CD4-positive, alpha-beta T cell treated with Interleukin-10 for 1 hour (primary cell): ENCODE results near the gene KCNQ1OT1.

Source experiments
- DNase-seq: peaks from one replicate; pipeline ENCODE4 v3.0.0-alpha.2; 2020

The KCNQ1OT1 gene

DNA sequence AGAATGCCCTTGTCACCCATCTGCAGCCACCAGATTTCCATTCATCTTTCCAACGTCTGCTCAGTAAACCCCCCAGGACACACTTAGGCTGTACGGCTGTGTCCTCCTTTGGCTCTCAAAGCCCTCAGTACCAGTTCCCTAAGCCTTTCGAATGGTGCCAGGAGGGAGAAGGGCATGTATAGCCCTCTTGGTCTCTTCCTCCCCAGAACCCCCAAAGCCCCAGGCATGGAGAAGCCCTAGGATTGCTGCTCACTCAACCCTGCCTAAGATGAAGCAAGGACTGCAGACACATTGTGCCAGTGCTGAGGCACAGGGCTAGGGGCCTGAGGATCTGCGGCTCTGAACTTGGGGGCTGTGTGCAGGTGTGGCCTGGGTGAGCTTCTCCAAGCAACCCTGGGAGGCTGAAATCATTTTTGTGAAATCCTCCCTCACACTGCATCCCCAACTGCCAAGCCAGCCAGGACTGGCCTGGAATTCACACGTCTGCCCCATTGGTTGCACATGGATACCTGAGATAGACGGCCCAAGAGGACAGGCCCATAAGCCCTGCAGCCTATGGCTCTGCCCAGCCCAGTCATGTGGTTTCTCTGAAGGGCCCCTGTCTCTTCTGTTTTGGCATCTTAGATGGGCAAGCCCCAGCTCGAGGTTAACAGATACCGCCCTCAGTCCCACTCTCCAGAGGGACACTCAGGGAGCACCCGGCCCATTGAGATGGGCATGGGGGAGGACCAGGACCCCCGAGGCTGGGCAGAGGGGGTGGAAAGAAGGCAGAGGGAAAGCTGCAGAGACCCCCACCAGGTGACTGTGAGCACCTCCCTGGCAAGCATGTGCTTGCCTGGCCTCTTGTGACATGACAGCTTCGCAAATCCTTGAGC, 34.0 kb downstream of the KCNQ1OT1 start:
- DNase-seq, result no peak

DNA sequence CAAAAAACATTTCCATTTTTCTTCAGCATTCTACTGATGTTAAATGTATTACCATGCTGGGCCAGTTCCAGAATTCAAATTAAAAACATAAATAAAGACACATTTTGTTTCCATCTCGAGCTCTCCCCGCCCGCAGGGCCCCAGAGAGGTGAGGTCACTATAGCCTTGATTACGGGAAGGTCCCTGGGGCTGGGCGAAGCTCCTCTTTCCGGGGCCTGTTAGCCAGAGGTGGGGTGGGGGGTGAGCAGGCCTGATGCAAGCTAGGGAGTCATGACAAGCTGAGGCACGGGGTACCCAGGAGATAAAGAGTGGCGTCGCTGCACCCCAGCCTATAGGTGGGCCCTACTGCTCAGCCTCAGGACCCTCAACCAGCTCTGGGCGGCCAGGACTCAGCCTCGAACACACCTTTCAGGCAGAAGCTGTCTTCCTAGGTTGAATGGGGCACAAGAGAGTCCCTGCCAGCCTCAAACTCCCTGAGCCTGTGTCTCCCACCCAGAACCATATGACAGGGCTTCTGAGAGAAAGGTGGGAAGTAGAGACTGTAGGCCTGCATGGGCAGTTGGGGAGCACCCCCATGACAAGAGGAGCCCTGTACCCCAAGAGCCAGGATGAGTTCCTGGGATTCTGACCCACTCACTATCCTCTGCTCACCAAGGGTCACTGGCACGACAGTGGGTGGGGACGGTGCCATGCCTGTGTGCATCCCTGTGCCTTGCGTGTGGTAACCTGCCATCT, 34.8 kb downstream of the KCNQ1OT1 start:
- no peak for DNase-seq

DNA sequence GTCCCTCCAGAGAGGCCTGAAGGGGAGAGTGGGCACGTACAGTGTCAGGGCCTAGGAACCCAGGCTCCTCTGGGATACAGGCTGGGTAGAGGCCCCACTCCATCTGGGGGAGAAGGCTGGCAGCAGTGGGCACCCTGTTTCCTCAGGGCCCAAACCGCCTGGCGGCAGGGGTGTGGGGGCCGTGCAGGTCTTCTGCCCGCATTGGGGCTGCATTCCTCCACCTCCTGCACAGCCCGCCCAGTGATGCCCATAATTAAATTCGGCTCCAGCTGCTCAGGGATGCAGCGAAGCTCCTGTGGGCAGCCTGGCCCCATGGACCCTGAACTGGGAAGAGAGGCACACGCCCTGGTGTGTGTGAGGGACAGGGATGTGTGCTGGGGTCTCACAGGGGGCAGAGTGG, 35.4 kb downstream of the KCNQ1OT1 start:
- DNase-seq, result no peak

DNA sequence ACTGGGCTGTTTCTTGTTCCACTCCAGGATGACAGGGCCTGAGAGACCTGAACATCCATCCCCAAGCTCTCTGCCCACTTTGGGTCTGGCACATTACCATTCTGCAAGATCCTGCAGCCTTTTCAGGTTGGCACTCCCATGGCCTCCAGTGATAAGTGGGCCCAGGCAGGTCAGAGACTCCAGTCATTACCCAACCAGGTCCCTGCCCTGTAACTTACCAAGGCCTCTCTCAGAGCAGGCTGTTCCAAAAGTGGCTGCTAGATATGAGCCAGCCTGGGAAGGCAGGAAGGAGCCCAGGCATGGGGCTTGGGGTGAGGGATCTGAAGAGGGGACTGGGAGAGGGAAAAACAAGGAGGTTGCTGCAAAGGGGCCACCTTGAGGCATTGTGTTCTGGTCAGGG, 35.9 kb downstream of the KCNQ1OT1 start:
- no peak for DNase-seq

DNA sequence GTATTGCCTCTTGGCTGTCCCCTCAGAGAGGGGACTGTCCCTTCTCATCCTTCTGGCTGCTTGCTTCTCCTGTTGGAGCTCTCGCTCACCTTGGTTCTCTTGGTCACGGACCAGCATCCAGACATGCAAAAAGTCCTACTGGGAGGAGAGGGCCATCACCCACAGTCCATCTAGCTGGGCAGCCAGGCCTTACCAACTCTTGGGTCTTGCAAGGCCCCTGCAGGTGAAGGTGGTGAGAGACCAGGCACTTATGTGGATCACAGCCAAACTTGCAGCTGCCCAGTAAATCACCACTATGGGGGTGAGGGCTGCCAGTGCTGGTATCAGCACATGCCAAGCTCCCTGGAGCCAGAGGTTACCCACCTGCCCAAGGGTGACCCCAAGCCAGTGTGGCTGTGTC, 36.3 kb downstream of the KCNQ1OT1 start:
- no peak for DNase-seq

DNA sequence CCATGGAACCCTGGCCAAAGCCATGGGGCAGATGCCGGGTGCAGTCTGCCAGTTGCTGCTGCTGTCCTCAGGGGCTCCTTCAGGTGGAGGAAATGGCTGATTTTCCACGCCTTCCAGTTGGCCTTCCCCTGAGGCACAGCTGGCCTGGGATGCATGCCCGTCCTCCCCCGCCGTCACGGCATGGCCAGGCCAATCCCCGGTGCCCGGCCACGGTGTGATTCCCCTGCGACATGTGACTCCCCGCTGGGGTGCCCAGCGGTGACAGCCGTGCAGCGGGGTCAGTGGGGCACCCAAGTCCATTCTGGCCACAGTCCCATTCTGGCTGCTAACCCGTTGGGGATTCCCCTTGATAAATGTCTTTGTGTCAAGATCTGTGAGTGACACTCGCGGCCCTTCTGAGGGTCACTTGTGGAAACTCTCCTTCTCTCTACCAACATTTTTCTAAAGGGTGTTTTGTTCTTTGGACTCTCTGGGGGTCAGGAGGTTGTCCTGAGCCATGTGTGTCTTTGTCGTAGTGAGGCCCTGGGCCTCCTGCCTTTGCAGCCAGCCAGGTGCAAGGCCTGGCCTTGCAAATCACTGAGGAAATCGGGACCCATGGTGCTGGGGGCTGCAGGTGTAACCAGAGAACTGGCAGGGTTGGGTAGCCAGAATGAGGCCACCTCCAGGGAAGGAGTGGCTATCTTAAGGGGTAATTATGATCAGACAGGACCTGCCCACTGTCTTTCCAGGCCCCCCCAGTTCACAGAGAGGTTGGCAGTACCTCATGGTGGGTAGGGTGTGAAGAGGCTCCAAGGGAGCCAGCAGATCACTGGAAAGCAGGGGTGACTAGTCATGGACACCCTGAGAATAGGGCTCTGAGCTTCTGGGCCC, 37.1 kb downstream of the KCNQ1OT1 start:
- no peak for DNase-seq

DNA sequence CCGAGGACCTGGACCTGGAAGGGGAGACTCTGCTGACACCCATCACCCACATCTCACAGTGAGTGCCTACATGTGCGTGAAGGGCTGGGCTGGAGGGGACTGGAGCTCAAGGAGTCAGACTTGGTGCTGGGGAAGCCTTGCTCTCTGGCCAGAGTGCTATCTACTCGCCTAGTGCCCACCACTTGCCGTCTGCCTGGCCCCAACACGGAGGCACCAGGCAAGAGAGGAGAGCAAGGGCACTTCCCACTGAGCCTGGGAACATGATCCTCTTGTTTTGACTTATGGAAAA, 37.8 kb downstream of the KCNQ1OT1 start:
- DNase-seq, result no peak

DNA sequence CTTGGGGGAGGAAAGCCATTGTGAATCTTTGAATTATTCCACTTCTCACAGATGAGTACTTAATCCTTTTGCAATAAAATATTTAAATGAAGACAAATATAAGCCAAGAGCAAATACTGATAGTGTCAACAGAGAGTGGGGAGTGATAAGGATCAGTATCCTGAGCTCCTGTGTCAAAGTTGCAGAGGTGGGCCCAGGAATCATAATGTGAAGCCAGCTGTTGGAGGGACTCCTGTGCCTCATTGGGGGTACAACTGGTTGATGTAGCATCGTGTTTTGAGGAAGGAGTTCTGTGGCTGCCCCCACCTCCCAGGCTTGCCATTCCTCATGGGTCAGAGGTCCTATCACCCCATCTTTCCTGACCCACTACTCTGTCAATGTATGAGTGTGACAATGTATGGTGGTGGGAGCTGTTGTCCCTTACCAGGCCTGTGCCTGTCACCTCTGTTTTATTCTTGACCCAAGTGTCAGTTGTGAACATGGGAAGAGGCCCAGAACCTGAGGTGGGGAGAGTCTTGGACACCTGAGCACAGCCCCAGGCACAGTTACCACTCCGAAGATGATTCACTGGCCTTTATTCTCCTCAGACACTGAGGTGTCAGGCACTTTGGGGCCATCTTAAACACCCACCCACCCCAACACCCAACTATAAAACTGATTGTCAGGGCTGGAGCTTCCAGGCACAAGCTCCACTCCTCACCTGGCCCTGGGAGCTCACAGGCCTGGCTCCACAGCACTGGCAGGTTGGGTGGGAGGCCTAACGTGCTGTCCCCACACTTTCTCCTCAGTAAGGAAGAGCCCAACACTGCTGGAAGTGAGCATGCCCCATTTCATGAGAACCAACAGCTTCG, 38.4 kb downstream of the KCNQ1OT1 start:
- DNase-seq, result no peak

DNA sequence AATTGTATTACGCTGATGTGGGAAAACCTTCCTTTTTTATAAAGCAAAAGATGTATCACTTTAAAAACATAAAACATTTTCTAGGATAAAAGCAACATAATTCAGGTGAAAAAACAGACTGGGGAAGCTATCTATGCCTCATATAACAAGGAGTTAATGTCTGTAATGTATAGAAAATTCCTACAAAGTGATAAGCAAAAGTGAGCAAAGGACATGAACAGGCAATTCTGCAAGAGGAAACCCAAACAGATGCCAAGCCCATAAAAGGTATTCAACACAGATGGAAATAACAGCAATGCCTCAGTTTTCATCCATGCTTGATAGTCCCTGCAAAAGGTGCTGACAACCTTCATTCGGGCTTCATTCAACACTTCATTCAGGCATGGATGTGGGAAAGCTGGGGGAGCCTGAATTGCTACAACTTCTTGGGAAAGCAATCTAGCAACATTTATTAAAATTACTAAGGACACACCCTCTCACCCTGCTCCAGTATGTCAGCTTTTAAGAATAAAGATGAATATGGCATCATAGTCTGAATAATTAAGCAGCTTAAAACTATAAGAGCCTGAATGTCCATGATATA, 39.3 kb downstream of the KCNQ1OT1 start:
- DNase-seq, result no peak

DNA sequence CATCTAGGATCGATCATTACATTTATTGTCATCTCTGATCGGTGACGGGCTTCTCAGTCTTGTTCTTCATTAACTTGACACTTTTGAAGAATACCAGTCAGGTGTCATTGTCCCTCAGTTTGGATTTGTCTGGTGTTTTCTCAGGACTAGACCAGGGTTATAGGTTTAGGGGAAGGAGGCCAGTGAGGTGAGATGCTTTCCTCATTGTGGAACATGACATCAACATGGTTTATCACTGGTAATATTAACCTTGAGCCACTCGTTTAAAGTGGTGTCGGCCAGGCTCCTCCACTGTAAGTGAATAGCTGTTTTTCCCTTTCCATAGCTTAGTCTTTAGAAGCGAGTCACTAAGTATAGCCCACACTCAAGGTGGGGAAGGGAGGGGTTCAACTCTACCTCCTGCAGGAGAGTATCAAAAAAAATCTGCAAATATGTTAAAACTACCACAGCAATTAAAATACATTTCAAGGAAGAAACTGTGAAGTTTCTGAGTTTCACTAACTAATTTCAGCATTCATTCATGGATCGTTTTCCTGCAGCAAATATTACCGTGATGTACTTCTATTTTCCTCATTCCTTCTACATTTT, 42.0 kb downstream of the KCNQ1OT1 start:
- no peak for DNase-seq

DNA sequence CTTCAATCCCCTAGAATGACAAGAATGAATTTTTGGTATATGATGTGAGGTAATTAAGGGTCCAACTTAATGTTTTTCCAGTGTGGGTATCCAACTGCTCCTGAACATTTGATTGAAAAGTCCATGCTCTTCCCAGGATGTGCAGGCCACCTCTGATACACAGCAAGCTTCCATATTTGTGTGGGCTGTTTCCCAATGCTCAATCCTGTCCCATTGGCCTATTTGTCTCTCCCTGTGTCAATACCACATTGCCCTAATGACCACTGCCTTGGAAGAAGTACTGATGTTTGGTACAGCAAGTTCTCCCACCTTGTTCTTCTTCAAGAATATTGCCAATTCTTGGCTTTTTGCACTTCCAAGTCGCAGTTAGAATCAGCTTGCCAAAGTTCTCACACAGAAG, 42.9 kb downstream of the KCNQ1OT1 start:
- DNase-seq, result no peak

DNA sequence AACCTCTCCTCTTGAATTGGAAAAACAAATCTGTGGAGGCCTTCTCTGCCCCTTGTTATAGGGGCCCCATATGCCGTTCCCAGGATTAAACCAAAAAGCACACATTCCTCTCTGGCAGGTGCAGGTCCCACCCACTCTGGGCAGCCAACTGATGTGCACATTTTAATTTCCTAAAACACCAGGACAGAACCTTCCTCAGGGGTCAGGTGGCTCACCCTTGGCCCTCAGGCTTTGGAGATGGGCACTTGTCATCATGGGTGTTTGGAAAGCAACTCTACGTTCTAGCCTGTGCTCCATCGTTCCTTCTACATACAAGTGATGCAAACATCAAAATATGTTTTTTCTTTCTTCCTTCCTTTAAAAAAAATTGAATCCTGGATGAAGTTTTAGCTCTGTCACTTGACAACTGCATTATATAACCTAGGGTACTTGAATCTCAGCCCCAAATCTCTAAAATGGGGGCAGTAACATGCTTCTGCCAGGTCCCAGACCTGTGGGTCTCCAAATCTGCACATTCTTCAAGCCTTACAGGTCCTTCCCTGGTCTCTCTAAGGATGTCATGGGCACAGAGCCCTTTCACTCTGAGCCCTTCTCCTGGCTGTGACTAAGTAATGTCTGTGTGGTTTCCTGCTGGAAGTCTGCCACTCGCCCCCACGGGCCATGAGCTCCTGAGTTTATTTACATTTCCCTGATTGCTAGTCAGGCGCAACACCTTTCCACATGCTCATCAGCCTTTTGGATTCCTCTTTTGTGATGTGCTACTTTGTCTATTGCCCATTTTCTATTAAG, 43.8 kb downstream of the KCNQ1OT1 start:
- no peak for DNase-seq

DNA sequence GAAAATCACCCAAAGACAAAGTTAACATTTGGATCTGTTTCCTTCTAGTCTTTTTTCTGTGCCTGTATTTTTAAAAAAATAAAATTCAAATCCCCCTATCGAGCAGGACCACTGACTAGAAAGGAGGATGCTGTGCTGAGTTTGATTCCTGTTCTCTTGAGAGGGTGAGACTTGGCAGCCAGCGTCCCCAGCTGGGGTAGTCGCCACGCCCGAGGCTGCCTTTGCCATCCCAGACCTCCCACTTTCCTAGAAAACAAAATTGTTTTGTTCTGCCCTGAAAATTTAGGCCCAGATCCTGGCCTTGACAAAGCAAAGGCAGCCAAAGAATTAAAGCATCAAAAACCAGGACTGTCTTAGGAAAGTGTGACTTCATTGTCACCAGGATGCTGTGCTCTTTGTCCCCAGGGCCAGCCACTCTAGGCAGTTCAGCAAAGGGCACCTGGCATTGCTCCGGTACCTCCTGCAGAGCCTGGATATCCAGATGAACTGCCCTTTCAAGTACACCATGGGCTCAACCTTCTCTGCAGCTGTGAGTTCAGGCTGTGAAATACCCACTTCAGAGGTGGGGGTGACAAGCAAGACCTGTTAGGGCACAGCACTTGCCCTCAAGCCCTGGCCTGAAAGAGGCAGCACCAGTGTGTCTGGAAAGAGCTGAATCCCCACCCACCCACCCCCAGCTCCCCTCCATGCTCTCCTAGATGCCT, 44.6 kb downstream of the KCNQ1OT1 start:
- DNase-seq, result no peak

DNA sequence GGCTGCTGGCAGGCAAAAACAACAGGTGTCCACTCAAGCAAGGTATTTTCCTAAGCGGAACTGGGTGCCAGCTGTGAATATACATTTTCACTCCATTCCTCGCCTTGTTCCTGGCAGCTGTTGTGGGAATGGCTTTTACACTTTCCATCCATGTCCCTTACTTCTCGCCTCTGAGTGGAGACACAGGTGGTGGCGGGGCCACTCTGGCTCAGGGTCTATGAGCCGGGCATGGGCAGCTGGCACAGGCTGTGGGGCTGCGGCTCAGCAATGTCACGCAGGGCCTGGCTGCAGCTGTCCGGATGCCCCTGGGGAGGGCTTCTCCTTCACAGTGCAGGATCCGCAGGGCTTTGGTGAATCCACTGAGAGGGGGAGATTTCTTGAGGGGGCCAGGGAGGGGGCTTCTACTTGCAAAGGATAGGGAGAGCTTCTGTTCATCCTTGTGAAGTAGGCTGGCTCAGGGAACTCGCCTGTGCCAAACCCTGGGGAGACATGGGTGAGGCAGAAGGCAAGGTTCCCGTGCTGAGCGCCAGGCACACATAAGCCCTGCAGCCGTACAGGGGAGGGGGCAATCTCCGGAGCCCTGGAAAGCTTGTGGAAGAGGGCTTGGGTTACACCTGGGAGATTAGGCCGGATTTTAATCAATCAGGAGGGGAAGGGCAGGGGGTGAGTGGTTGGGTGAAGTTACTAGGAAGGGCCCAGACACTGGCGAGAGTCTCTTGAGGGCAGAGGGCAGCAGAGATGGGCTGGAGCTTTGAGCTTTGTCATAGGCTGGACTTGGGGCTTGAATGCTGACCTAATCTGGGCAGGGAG, 45.7 kb downstream of the KCNQ1OT1 start:
- DNase-seq, result no peak

DNA sequence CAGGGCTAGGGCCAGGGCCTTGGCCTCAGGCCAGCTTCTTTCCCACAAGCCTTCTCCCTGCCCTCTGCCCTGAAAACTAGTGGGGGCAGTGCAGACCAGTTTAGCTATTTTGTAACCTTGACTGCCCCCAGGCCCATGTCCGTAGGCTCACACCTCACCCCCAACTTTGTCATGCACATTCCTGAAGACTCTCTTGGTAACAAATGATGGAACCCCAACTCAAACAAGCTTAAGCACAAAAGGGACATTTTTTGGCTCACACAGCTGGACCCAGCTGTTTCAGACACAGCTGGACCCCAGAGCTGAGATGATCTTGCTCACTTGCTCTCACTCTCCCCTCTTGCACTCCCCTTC, 46.6 kb downstream of the KCNQ1OT1 start:
- no peak for DNase-seq

DNA sequence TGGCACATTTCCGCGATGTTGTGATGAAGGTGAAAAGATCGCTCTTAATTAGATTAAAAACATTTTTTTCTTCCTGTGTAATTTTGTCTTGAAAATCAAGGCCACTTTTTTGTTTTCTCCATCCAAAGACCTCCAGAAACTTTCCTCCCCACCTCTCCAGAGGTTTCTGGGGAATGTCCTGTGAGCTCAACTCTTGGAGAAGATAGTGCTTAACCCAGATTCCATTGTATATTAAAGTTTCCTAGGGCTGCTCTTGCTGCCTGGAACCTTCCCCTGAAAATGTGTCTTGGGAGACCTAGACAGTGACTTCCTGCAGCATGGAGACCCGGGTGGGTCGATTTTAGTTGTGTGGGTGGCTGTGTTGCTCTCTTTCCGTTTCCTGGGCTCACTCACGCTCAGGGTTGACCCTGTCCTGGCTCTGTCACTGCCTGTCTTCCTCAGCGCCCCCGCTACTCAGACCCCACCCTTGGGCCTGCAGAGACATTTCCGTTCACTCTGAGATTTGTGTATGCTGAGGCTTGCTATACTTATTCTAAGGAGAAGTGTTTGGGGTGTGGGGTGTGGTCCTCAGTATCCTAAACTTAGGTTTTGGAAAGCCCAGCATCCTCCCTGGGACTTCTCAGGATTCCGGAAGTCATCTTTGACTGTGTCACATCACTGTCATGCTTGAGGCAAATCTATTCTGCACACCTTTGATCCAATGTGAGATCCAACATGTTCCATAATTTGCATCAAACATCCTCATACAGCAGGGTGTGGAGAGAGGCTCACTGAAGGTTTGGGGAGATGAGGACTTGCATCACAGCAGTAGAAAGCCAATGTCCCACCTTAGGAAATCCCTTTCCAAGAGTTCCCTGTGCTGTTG, 47.2 kb downstream of the KCNQ1OT1 start:
- no peak for DNase-seq

DNA sequence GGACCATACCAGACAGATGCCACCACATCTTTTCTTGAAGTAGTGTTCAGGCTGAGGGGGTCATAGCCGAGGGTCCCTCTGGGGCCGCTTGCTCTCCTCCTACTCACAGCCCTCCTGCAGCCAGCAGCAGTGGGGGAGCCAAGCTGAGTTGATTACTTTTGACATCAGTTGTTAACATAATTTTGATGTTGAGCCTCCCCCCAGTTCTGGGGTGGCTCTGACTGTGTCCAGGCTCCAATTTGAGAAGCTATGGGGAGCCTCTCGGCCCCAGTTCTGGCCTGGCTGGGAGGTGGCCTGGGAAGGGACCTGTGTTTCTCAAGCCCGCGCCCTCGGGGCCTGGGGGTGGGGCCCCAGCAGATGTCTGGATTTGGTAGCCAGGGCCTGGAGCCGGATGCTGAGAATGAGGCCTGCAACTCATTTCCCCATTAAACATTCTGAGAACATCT, 47.9 kb downstream of the KCNQ1OT1 start:
- DNase-seq, result no peak

DNA sequence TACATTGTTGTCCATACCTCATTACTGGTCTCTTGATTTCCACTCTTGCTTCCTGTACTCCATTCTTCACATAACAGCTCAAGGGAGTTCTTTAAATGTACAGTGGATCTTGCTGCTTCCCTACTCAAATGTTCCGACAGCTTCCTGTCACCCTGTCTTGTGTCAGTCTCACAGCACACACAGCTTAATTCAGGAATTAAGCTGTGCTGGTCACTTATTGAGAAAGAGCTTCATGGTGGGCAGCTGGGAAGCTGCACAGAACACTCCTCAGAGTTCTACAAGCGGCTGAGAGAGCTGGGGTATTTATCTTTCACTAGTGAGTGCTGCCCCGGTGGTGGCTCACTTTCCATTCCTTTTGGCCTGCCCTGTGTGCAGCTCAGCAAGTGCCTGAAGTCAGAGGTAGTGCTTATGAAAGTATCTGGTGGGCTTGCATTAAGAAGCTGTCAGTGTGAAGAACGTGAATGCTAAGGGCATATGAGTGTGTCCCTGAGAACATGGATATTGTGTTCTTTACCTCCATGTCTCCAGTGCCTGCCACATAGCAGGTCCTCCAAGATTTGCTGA, 48.7 kb downstream of the KCNQ1OT1 start:
- DNase-seq, result no peak
